ENCODE data around the gene PRKRA.
"Not testable (repeated sequence)": the region's sequence is repeated elsewhere in the genome, so short reads cannot be mapped to it uniquely, and the experiment has no call there.

The PRKRA gene

GRCh38 chr2:178450774-178451525, at the start of gene PRKRA, which contains the start of gene PJVK:
PRKRA (minus strand) TSS chr2:178451175; CDS start chr2:178451030, 145 bp downstream.
PJVK (plus strand) TSS chr2:178451378; CDS start chr2:178453410, 2,032 bp downstream.
- peak; percentile 95 to 98 for DNase-seq

GRCh38 chr2:178499640-178500039, 48.7 kb upstream of the PRKRA start:
- no peak for DNase-seq

GRCh38 chr2:178498137-178498536, 47.2 kb upstream of the PRKRA start:
- DNase-seq, result no peak

GRCh38 chr2:178496049-178496448, 45.1 kb upstream of the PRKRA start:
- DNase-seq, result no peak

- DNase-seq, result no peak
Measured at GRCh38 chr2:178491612-178492011, 40.6 kb upstream of the PRKRA start.

- no peak for DNase-seq
Measured at GRCh38 chr2:178485356-178485755, 34.4 kb upstream of the PRKRA start.

- peak; percentile 68 to 86 for DNase-seq
Measured at GRCh38 chr2:178484245-178485041, 33.5 kb upstream of the PRKRA start.

GRCh38 chr2:178482437-178482836, 31.5 kb upstream of the PRKRA start:
- no peak for DNase-seq

GRCh38 chr2:178480227-178481181, 29.5 kb upstream of the PRKRA start, which contains the start of gene PLEKHA3:
PLEKHA3 (plus strand) TSS chr2:178480457; CDS start chr2:178480870, 413 bp downstream.
- peak; percentile 88 to 93 for DNase-seq

GRCh38 chr2:178479758-178480226, 28.8 kb upstream of the PRKRA start:
- no peak for DNase-seq

GRCh38 chr2:178479275-178479616, 28.3 kb upstream of the PRKRA start:
- no peak for DNase-seq

GRCh38 chr2:178478439-178479274, 27.7 kb upstream of the PRKRA start, which contains the start of gene FKBP7:
FKBP7 (minus strand) TSS chr2:178478600; CDS start chr2:178478499, 101 bp downstream.
- peak; percentile 79 to 86 for DNase-seq

- DNase-seq, result peak in 1 of 2 experiments; percentile 40
Measured at GRCh38 chr2:178478130-178478438, 27.1 kb upstream of the PRKRA start.

- DNase-seq, result peak in 1 of 2 experiments; percentile 38
Measured at GRCh38 chr2:178477443-178478129, 26.6 kb upstream of the PRKRA start.

- DNase-seq, result no peak
Measured at GRCh38 chr2:178476477-178476876, 25.5 kb upstream of the PRKRA start.

- no peak for DNase-seq
Measured at GRCh38 chr2:178474560-178474959, 23.6 kb upstream of the PRKRA start.

- no peak for DNase-seq
Measured at GRCh38 chr2:178473931-178474330, 23.0 kb upstream of the PRKRA start.

GRCh38 chr2:178473373-178473772, 22.4 kb upstream of the PRKRA start:
- no peak for DNase-seq

- DNase-seq, result not testable (repeated sequence)
Measured at GRCh38 chr2:178471313-178471712, 20.3 kb upstream of the PRKRA start.

- no peak for DNase-seq
Measured at GRCh38 chr2:178469219-178469849, 18.4 kb upstream of the PRKRA start.
